ENCODE measurements around the gene ZNF462.

The ZNF462 gene

GRCh38 chr9:106828965-106829364 is 34.0 kb upstream of the ZNF462 start:
- H3K4me3 ChIP-seq (ENCODE audit: low read depth, low read length), result no peak overlapping the region
- no peak for TF ChIP-seq CTCF (IDR thresholded peaks at IDR 0.05; ENCODE audit: low read depth, low read length)
- DNase-seq (ENCODE audit: low read depth, low spot score), result no peak
- in situ Hi-C loops (cut with HindIII; ENCODE audit: low sequenced_read_pairs), result no loop called here

GRCh38 chr9:106829666-106830408 is 33.1 kb upstream of the ZNF462 start:
- H3K4me3 ChIP-seq (ENCODE audit: low read depth, low read length), result no peak overlapping the region
- TF ChIP-seq CTCF (IDR thresholded peaks at IDR 0.05; ENCODE audit: low read depth, low read length), result no peak
- no peak for DNase-seq (ENCODE audit: low read depth, low spot score)
- in situ Hi-C loops (cut with HindIII; ENCODE audit: low sequenced_read_pairs), result no loop called here

- DNase-seq (ENCODE audit: low read depth, low spot score), result peak; percentile 30
- TF ChIP-seq CTCF (IDR thresholded peaks at IDR 0.05; ENCODE audit: low read depth, low read length), result no peak
- in situ Hi-C loops (cut with HindIII; ENCODE audit: low sequenced_read_pairs), result no loop called here
- no peak overlapping the region for H3K4me3 ChIP-seq (ENCODE audit: low read depth, low read length)
These were observed 32.3 kb upstream of the ZNF462 start for GRCh38 chr9:106830527-106831150.

GRCh38 chr9:106834888-106835287 is 28.1 kb upstream of the ZNF462 start:
- H3K4me3 ChIP-seq (ENCODE audit: low read depth, low read length), result no peak overlapping the region
- TF ChIP-seq CTCF (IDR thresholded peaks at IDR 0.05; ENCODE audit: low read depth, low read length), result no peak
- no peak for DNase-seq (ENCODE audit: low read depth, low spot score)
- in situ Hi-C loops (cut with HindIII; ENCODE audit: low sequenced_read_pairs), result no loop called here

GRCh38 chr9:106835840-106836239 is 27.1 kb upstream of the ZNF462 start:
- H3K4me3 ChIP-seq (ENCODE audit: low read depth, low read length), result no peak overlapping the region
- no peak for TF ChIP-seq CTCF (IDR thresholded peaks at IDR 0.05; ENCODE audit: low read depth, low read length)
- DNase-seq (ENCODE audit: low read depth, low spot score), result no peak
- in situ Hi-C loops (cut with HindIII; ENCODE audit: low sequenced_read_pairs), result no loop called here

- no peak overlapping the region for H3K4me3 ChIP-seq (ENCODE audit: low read depth, low read length)
- in situ Hi-C loops (cut with HindIII; ENCODE audit: low sequenced_read_pairs), result no loop called here
- no peak for DNase-seq (ENCODE audit: low read depth, low spot score)
- TF ChIP-seq CTCF (IDR thresholded peaks at IDR 0.05; ENCODE audit: low read depth, low read length), result no peak
These were observed 19.6 kb upstream of the ZNF462 start for GRCh38 chr9:106843371-106843770.

Data from astrocyte of the spinal cord (primary cell).